ENCODE measurements around the gene KIAA2012. TPM values are rescaled to one million over a fixed set of nuclear protein-coding genes. Genes with fewer than 3 reads are reported as not detected.
A peak's percentile ranks its signal among the peaks of the same experiment; 100 is the strongest.

Gene KIAA2012
- polyA plus RNA-seq, 3 donors: not detected

- Mint-ChIP-seq H3K36me3 (no peaks in the 10 kb centered on the region), H3K4me1 (peaks cover 16% of the 10 kb centered on the region), H3K27ac (no peak overlapping the region), H3K9me3 (peaks cover 0 to under 1% (median 0%) of the 10 kb centered on the region in 7 donors), H3K4me3 (no peak overlapping the region), H3K27me3 (ENCODE audit: low read depth in 3 of 3) (peaks cover 1 to 8% (median 3%) of the 10 kb centered on the region in 3 donors)
- Histone ChIP-seq H3K27ac (ENCODE audit: low read depth in 1 of 2, low read length in 2 of 2) (no peak overlapping the region), H3K9ac (ENCODE audit: insufficient read depth, low read length, poor library complexity, severe bottlenecking) (no peak overlapping the region), H3K4me2 (replicated peaks; ENCODE audit: extremely low read depth, low read length, poor library complexity, severe bottlenecking) (no peak overlapping the region), H4K20me1 (ENCODE audit: insufficient read depth, low read length) (no peaks in the 10 kb centered on the region), H3K79me2 (ENCODE audit: insufficient read depth, low read length) (no peaks in the 10 kb centered on the region), H3K27me3 (ENCODE audit: control insufficient read depth in 2 of 2, insufficient read depth in 2 of 2, low read length in 2 of 2) (no peaks in the 10 kb centered on the region), H3K36me3 (replicated peaks in 1 of 2; ENCODE audit: control insufficient read depth in 1 of 2, insufficient read depth in 2 of 2, low read length in 2 of 2) (no peaks in the 10 kb centered on the region), H3K4me3 (replicated peaks in 1 of 3; ENCODE audit: low read depth in 2 of 3, low read length in 3 of 3) (no peak overlapping the region), H3K4me1 (ENCODE audit: control insufficient read depth in 1 of 2, insufficient read depth in 2 of 2, low read length in 2 of 2) (peaks cover 14 to 16% of the 10 kb centered on the region in 2 donors), H2AFZ (ENCODE audit: insufficient read depth, low read depth, low read length, poor library complexity, severe bottlenecking) (no peak overlapping the region), H3K9me3 (replicated peaks in 1 of 2; ENCODE audit: control insufficient read depth in 1 of 2, insufficient read depth in 1 of 2, low read length in 2 of 2) (no peaks in the 10 kb centered on the region)
- TF ChIP-seq, protein P1, sequence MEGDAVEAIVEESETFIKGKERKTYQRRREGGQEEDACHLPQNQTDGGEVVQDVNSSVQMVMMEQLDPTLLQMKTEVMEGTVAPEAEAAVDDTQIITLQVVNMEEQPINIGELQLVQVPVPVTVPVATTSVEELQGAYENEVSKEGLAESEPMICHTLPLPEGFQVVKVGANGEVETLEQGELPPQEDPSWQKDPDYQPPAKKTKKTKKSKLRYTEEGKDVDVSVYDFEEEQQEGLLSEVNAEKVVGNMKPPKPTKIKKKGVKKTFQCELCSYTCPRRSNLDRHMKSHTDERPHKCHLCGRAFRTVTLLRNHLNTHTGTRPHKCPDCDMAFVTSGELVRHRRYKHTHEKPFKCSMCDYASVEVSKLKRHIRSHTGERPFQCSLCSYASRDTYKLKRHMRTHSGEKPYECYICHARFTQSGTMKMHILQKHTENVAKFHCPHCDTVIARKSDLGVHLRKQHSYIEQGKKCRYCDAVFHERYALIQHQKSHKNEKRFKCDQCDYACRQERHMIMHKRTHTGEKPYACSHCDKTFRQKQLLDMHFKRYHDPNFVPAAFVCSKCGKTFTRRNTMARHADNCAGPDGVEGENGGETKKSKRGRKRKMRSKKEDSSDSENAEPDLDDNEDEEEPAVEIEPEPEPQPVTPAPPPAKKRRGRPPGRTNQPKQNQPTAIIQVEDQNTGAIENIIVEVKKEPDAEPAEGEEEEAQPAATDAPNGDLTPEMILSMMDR (IDR thresholded peaks at IDR 0.05): no peak
- intact Hi-C loops (cut with micrococcal nuclease): no loop called here
- no peak for DNase-seq
- WGBS (ENCODE audit: insufficient coverage): no CpG with 5 or more reads among the region's 1 CpG
Observed at GRCh38 chr2:202114291-202114690, 41.2 kb downstream of the KIAA2012 start.

DNA sequence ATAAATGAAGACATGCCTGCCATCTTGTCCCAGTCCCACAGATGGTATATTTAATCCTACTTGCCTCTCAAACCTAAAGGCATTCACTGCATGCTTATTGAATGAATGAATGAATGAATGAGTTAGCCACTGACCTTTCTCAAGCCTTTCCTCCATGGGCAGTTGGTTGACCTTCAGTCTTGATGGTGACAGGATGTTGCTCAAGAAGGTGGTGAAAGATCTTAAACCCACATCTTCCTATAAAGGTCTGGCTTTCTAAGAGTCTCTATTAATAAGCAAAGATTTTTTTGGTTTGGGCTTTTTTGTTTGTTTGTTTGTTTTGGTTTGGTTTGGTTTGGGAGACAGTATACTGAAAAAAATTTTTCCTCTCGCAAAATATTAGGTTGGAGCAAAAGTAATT lies 41.7 kb downstream of the KIAA2012 start:
- Histone ChIP-seq H3K4me1 (ENCODE audit: control insufficient read depth in 1 of 2, insufficient read depth in 2 of 2, low read length in 2 of 2) (peaks cover 14 to 16% of the 10 kb centered on the region in 2 donors), H3K27ac (ENCODE audit: low read depth in 1 of 2, low read length in 2 of 2) (no peak overlapping the region), H3K4me3 (replicated peaks in 1 of 3; ENCODE audit: low read depth in 2 of 3, low read length in 3 of 3) (no peak overlapping the region), H3K4me2 (replicated peaks; ENCODE audit: extremely low read depth, low read length, poor library complexity, severe bottlenecking) (no peak overlapping the region), H3K9ac (ENCODE audit: insufficient read depth, low read length, poor library complexity, severe bottlenecking) (no peak overlapping the region), H3K27me3 (ENCODE audit: control insufficient read depth in 2 of 2, insufficient read depth in 2 of 2, low read length in 2 of 2) (no peaks in the 10 kb centered on the region), H3K36me3 (replicated peaks in 1 of 2; ENCODE audit: control insufficient read depth in 1 of 2, insufficient read depth in 2 of 2, low read length in 2 of 2) (no peaks in the 10 kb centered on the region), H4K20me1 (ENCODE audit: insufficient read depth, low read length) (no peaks in the 10 kb centered on the region), H3K79me2 (ENCODE audit: insufficient read depth, low read length) (no peaks in the 10 kb centered on the region), H2AFZ (ENCODE audit: insufficient read depth, low read depth, low read length, poor library complexity, severe bottlenecking) (no peak overlapping the region), H3K9me3 (replicated peaks in 1 of 2; ENCODE audit: control insufficient read depth in 1 of 2, insufficient read depth in 1 of 2, low read length in 2 of 2) (peaks cover 0 to 4% of the 10 kb centered on the region in 2 donors)
- DNase-seq: peak; percentile 15 to 56 (median 24)
- intact Hi-C loops (cut with micrococcal nuclease): no loop called here
- Mint-ChIP-seq H3K27ac (no peak overlapping the region), H3K27me3 (ENCODE audit: low read depth in 3 of 3) (peaks cover 0 to 8% (median 1%) of the 10 kb centered on the region in 3 donors), H3K36me3 (no peaks in the 10 kb centered on the region), H3K4me3 (no peak overlapping the region), H3K9me3 (peaks cover 0 to 6% (median 2%) of the 10 kb centered on the region in 7 donors), H3K4me1 (peaks cover 16% of the 10 kb centered on the region)
- no CpG with 5 or more reads among the region's 1 CpG for WGBS (ENCODE audit: insufficient coverage)
- TF ChIP-seq, protein P1 (IDR thresholded peaks at IDR 0.05): no peak

Measured in CD14-positive monocyte (primary cell).